CD4-positive, alpha-beta T cell treated with Interleukin-15 for 4 hours (primary cell): ENCODE data around the gene UTY.

Experiments
- DNase-seq: peaks from one replicate; pipeline ENCODE4 v3.0.0-alpha.2; 2020; ENCODE audit warnings: low spot score

Gene UTY

DNA sequence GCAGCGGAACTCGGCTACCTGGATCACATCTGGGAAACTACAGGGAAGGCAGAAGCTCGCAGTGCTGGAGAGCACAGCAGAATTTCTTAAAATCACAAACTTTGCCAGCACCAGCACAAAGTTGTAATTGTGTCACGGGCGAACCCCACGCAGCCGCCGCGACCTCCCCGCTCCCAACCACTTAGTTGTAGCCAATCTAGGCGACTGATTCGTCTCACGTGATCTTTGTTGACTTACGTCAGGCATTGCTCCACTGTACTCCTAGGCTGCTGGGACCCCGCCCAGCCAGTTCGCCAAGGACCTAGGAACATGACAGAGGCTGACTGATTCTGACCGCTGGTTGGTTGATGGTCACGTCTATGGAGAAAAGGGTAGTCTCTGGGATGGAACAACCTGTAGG lies at the start of gene UTY:
Gene UTY (minus strand): TSS at position 206 of the 400 bp plus-strand sequence. CDS start 368 bp downstream, outside the sequence.
- peak; percentile 73 for DNase-seq

DNA sequence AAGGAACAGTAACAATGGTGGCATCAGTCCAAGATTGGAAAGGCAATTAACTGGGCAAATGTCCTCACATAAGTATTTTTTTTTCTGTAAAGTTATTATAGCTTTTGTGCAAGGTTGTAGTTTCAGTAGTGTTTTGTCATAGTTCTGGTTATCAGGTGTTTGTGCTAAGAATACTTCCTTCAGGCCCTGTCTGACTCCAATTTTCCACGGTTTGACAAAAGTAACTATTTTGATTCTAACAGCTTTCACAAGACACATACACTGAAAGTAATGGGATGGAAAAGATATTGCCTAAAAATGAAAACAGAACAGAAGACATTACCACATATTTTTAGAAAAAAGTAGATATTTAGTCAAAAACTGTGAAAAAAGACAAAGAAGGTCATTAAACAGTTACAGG lies 40.6 kb upstream of the UTY start:
- DNase-seq = no peak

DNA sequence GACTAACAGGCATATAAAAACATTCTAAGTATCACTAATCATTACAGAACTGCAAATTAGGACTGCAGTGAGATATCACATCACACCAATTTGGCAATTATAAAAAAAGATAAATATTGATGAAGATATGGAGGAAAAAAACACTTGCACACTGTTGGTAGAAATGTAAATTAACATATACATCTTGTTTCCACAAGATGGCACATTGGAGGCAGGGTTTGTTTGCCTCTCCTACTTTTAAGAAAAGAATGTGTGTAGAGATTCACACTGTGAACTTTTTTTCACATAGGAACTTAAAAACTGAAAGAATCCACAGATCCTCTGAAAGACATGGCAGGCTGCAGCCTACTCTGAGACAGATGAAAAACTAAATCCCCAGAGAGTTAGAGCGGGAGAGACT lies 21.4 kb upstream of the UTY start:
- DNase-seq = no peak

DNA sequence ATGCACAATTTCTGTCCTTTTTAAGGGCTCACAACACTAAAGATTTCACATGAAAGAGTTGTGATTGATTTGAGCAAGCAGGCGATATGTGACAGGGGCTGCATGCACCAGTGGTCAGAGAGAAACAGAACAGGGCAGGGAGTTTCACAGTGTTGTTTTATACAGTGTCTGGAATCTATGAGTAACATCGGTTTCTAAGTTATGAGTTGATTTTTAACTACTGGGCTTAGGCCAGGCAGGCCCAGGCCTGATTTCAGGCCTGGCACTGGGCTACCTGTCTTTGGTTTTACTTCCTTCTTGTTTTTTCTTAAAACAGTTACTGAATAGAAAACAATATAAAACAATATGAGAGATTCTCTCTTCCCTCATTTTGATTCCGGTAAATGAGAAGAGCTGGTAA lies 13.9 kb upstream of the UTY start:
- no peak for DNase-seq

DNA sequence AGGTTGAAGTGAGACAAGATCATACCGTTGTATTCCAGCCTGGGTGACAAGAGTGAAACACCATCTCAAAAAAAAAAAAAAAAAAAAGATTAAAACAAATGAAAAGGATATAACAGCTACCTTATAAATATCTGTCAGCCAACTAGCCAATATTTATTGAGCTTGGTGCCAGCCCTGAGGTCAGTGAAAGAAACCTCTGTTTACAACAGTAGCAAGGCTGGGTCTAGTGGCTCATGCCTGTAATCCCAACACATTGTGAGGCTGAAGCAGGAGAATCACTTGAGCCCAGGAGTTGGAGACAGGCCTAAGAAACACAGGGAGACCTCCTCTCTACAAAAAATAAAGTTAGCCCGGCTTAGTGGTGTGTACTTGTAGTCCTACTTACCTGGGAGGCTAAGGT lies 12.6 kb upstream of the UTY start:
- no peak for DNase-seq

DNA sequence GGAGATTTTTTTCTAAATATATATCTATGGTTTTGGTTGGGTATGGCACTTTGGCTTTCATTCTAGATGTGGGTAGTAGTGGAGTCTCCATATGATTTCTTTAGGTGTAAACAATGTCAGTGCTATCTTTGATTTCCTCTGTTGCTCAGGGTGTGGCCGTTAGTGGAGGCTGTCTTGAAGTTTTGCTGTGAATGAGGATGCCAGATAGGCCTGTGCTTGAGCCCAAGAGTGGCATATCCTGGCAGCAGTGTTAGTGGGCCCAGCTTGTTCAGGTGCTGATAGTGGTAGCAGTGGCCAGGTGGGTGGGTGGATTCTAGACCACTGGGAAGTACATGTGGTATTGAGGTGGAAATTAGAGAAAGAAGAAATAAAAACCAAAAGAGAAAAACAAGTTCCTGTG lies 8.9 kb upstream of the UTY start:
- DNase-seq = no peak

DNA sequence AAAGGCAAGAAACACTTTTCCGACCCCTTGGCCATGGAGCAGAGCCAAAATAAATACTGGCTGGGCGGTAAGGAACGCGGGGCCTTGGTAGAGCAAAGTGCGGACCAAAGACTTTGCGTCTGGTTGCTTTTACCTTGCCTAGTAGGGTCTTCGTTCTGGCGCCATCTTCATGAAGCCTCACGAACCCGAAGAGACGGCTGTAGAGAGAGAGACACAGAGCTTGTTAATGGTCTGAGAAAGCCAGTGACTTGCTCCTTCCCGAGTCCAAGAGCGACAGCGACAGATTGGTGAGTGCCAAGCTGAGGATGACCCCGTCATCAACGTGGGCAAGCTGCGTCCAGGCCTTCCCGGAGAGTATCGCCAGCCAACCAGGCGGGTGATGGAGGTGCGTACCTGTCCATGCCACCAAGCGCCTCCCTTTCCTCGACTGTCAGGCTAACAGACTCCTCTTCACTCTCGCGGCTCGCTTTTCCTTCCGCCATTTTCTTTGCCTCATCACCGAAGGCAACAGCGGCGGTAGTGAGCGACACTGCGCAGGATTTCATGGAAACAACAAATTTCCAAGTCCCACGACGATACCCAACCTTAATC lies 617 bp downstream of the UTY start:
- peak; percentile 57 for DNase-seq

DNA sequence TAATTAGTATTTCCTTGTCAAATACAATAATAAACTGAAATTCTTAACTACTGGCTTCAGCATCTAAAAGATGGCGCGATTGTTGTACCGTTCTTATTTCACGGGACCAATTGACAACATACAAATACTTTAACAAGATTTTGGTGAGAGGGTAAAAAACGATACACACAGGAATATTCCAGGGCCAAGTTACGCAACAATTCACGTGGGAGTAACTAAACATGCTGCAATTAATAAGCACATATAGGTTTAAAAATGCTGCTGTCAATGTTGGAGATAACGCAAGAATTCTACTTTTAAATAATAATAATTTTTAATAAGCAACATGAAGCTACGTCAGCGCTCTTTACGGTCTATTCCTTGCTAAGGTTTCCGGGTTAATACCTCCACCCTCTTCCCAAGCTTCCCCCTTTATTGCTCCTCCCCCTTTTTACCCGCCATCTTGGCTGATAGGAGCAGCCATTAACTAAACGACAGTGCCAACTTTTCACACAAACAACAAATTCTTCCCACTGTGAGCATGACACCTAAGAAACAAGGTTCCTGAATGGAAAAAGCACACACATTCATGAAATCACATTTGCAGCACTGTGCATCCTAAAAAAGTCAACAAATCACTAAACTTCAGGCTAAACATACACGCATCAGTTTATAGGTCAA lies 1.6 kb downstream of the UTY start:
- peak; percentile 63 for DNase-seq

DNA sequence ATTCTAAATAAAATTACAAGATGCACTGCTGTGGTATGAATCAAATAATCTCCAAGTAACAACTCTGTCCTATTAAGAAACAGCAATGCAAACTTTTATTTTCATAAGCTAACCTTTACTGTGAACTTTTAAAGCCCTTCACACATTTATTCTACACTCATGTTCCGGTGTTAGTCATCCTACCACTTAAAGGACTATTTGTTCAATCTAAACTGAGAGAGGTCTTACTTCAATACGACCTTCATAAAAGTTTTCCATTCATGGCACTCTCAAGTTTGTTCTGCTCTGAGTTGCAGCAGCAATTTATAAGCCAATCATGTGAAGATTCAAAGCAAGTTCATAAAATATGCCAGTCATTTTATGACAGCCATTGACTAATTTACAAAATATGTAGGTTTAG lies 4.8 kb downstream of the UTY start:
- DNase-seq = peak; percentile 27

DNA sequence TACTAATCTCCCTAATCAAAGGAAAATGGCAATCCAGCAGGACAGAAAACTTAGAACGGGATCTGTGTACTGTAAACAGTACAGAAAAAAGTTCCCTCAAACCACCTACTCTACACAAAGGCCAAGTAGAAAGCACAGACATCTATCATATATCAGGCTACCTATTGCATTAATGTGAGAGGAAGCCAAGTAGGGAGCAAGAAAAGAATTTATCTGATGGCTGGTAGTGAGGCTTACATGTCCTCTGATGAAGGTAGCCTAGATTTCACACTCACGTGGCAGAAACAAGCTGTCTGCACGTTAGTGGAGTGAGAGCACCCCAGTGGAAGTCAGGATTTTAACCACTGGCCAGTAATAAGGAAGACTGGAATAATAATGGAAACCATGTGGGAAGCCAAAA lies 28.3 kb downstream of the UTY start:
- DNase-seq = no peak

DNA sequence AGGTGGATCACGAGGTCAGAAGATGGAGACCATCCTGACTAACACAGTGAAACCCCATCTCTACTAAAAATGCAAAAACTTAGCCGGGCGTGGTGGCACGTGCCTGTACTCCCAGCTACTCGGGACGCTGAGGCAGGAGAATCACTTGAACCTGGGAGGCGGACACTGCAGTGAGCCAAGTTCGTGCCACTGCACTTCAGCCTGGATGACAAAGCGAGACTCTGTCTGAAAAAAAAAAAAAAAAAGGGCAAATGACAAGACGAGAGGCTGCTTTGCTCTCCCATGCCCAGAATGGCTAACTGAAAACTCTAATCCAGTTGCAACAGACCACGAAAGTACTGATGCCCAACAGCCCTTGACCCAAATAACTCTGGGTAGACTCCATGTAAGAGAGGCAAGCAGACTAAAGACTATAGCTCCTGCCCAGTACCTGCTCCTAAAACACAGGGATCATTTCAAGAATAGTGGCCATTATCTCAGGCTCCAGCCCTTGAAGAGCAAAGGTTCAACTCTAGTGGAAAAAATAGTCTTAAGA lies 29.2 kb downstream of the UTY start:
- DNase-seq = no peak

DNA sequence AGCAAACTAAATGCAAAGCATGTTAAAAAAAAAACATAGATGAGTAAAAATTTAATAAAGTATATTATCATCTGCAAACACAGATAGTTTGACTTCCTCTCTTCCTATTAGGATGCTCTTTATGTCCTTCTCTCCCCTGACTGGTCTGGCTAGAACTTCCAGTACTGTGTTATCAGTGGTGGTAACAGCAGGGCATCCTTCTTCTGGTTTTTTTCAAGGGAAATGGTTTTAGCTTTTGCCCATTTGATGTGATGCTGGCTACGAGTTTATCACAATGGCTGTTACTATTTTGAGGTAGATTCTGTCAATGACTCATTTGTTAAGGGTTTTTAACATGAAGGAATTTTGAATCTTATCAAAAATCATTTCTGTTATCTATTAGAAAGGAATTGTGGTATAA lies 34.3 kb downstream of the UTY start:
- DNase-seq = no peak

DNA sequence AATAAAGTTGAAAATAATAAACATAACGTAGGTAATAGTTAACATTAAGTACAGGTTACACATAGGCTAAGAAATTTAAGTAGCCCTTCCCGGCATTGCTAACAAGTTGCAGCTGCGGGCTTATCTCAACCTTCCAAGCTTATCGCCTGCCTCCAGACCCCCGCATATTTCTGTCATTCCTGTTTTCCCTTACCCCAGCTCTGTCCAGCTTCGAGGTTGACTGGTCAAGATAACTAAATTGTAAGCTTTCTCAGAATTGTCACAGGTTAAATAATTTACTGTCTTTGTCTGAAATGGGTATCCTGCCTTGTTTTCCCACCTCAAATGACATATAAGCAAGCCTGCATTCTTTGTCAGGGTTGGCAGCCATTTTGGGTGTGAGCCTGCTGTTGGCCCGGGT lies 36.7 kb downstream of the UTY start:
- no peak for DNase-seq

DNA sequence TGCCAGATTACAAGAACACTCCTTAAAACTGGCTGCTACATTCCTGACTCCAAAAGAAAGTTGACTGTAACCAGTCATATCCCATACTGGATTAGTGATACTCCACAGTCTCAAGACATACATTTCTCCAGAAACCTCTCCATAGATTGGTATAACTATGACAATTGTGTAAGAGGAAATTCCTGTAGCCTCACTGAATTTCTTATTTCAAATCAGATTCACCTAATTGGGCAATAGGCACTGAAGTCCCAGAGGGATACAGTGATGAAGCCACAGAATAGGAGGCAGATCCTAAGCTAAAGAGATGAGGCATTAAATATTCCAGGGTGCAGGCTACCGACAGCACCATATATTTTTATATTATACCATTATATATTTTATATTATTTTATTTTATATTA lies 39.0 kb downstream of the UTY start:
- no peak for DNase-seq

DNA sequence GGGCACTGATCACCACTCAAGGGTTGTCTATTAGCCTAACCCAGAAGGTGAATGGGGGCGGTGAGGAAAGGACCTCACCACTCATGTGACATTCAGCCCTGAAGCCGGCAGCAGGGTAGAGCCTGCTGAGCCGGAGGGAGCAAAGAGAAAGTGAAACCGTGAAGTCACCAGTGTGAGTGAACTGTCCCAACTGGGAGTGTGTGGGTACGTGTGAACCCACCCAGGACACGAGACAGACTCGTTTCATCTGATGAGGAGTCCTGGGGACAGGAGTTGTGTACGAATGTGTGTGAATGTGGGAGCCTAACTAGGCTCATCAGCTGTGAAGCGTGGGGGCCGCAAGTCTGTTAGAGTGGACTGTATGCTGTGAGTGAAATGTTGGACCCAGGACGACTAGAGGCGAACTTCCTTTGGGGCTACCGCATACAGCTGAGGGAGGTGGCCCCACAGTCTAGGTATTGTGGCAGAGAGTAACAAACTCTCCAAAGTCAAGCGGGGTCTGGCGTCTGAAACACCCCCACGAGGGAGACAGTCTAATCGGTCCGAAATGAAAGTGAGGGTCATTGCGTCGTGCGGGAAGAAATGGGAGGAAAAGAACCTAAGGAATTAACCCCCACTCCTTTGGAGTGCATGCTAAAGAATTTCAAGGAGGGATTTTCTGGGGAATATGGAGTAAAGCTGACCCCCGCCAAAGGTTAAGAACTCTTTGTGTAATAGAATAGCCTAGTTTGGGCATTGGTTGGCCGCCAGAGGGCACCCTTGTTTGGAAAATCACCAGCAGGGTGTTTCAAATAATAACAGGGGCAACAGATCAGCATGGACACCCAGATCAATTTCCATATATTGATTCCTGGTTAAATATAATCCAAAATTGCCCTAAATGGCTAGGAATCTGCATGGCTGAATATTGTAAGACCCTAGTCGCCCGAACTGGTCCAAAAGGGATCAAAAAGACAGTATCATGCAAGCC lies 43.6 kb downstream of the UTY start:
- DNase-seq = peak; percentile 64

DNA sequence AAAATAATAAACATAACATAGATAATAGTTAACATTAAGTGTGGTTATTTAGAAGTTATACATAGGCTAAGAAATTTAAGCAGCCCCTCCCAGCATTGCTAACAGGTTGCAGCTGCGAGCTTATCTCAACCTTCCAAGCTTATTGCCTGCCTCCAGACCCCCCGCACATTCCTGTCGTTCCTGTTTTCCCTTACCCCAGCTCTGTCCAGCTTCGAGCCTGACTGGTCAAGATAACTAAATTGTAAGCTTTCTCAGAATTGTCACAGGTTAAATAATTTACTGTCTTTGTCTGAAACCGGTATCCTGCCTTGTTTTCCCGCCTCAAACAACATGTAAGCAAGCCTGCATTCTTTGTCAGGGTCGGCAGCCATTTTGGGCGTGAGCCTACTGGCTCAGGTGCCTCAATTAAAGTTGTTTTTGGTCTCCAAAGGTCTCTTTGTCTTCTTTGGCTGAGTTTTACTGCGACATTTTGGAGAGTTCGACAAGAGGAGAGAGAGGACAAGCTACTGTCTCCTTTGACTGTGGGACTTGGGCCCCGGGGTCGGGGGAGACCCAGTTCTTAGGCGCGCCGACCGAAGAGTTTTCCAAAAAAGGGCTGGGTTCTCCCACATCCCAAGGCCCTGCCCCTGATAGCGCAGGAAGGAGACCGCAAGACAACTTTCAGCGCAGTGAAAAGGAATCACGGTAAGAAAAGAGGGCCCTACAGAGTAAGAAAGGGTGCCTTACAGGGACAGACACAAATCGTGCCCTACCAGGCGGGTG lies 44.4 kb downstream of the UTY start:
- DNase-seq = no peak

DNA sequence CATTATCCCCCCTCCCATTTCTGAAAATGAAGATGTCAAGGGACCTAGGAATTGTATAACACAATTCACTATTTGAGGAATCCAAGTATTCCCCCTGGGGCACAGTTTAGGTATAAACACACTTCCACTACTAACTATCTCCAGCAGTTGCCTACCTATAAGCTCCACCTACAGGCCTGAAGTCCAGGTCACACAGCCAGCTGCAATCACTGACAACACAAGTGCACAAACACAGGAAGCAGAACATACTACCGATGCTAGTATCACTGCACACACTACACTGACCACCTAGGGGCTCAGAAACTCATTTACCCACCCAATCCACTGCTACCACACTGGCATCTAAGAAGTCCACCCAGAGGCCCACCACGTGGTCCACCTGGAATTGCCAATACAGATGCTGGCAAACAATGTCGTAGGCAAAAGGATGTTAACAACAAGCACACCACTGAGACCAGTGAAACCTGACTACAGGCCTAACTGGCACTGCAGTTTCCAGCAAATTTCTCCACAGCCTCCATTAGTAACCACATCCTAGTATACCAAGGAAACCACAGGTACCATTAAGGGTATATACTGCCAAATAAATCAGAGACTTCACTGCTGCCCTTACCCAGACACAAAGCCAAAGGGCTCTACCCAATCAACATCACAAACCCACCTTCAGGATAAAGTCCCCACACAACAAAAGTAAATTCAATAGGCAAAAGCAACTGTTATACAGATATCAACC lies 47.4 kb downstream of the UTY start:
- DNase-seq = no peak

DNA sequence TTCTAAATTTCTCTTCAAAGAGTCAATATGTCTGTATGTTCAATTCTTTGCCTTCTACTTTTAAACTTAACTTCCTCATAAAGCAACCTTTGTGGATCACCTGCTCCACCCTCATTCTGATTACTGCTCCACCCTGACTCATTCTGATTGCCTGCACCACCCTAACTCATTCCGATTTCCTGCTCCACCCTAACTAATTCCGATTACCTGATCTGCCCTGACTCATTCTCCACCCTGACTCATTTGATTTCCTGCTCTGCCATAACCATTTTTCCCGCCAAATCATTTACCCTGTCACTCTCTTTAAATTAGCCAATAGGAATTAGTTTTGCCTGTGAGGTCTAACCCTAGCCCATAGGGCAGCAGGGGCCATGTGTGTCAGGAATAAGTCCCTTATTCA lies 50.3 kb downstream of the UTY start:
- no peak for DNase-seq

DNA sequence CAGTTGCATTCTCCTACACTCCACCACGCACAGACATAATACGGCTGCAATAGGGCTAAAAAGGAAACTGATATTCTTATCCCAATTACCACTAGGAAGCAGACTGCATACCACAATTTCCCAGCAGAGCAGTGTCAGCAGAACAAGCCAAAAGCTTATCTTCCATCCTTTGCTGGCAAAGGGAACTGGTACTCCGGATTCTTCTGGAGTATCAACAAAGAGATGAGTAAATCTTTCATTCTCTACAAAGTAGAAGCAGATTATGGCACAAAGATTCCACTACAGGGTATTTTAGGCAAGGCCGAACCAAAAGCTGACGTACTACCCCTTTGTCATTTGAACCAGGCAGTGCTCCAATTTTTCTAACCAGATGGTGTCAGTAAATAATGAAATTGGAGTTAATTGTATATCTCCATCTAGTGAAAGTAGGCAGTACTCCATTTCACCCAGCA lies 56.5 kb downstream of the UTY start:
- DNase-seq = no peak

DNA sequence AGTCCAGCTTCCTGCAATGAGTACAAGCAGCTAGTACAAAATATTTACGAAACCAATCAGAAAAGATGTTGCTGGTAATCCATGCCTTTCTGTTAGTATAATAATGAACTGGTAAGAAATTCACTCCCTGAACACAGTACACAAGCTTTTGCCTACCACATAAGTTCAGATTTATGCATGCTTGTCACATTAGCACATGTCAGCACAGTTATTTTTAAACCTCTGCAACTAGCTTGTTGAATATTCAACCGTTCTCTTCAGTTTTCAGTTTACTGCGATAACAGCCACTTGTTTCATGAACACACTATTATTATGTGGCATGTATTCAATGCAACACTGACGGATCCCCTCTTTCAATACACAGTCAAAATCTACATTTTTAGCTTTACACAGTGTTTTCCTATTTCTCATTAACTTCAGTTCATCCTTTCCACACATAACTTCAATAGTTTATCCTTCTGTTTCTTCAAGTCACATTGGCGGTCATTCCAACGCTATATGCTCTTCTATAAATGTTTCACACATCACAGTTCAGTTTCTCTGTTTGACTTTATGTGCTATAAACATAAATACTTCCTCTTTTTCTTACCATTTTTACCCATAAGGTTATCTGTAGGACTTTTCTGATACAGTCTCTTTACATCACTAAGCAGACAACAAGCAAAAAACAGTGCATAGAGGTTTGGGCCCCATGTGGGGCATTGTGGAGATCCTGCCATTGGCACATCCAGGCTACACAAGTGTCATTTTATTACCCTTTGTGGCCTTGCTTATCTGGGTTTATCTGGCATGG lies 62.8 kb downstream of the UTY start:
- DNase-seq = no peak
